ENCODE results near the gene BRD9.

BRD9 gene

GRCh38 chr5:876398-877365 lies 15.9 kb downstream of the BRD9 start:
- DNase-seq = no peak

- DNase-seq = no peak
Observed at GRCh38 chr5:875931-876330, 16.7 kb downstream of the BRD9 start.

GRCh38 chr5:873328-873727 lies 19.3 kb downstream of the BRD9 start:
- DNase-seq = no peak

GRCh38 chr5:872301-872700 lies 20.3 kb downstream of the BRD9 start:
- no peak for DNase-seq

GRCh38 chr5:871596-872298 lies 20.9 kb downstream of the BRD9 start:
- DNase-seq = no peak

GRCh38 chr5:870956-871355 lies 21.6 kb downstream of the BRD9 start:
- no peak for DNase-seq

GRCh38 chr5:868428-869135 lies 24.0 kb downstream of the BRD9 start:
- DNase-seq = no peak

- no peak for DNase-seq
Observed at GRCh38 chr5:867300-867870, 25.2 kb downstream of the BRD9 start.

- DNase-seq = no peak
Observed at GRCh38 chr5:865771-866170, 26.8 kb downstream of the BRD9 start.

GRCh38 chr5:865168-865521 lies 27.5 kb downstream of the BRD9 start:
- no peak for DNase-seq

GRCh38 chr5:864492-865167 lies 28.0 kb downstream of the BRD9 start:
- no peak for DNase-seq

GRCh38 chr5:863244-863805 lies 29.3 kb downstream of the BRD9 start:
- DNase-seq = no peak

GRCh38 chr5:862367-863243 lies 30.0 kb downstream of the BRD9 start:
- DNase-seq = no peak

GRCh38 chr5:861442-862366 lies 30.9 kb downstream of the BRD9 start:
- DNase-seq = no peak

- DNase-seq = no peak
Observed at GRCh38 chr5:860506-861150, 32.0 kb downstream of the BRD9 start.

GRCh38 chr5:859798-860296 lies 32.8 kb downstream of the BRD9 start:
- DNase-seq = no peak

- DNase-seq = no peak
Observed at GRCh38 chr5:859391-859790, 33.2 kb downstream of the BRD9 start.

- no peak for DNase-seq
Observed at GRCh38 chr5:858726-859125, 33.9 kb downstream of the BRD9 start.
